Neural cell (in vitro differentiated cells): ENCODE data around the gene NTHL1.

Source experiments
- EP300 ChIP-seq: fragments of 450-650 bp; conservative IDR thresholded peaks from 2 replicates; pipeline ENCODE4 v1.6.1; 2014; ENCODE audit warnings: antibody characterized with exemption, mild to moderate bottlenecking, moderate library complexity; ENCODE audit not compliant: poor library complexity, severe bottlenecking
- EZH2 ChIP-seq: fragments of 200-600, 300-800 bp; shearing (Covaris generic), sonication (generic); IDR thresholded peaks from 2 replicates; pipeline ENCODE4 v1.6.1; 2014; ENCODE audit warnings: antibody characterized with exemption, low read length, borderline replicate concordance, mild to moderate bottlenecking; ENCODE audit not compliant: insufficient read depth, poor library complexity, severe bottlenecking
- MXI1 ChIP-seq: fragments of 450-650 bp; conservative IDR thresholded peaks from 2 replicates; pipeline ENCODE4 v1.6.1; 2014; ENCODE audit warnings: antibody characterized with exemption, mild to moderate bottlenecking; ENCODE audit not compliant: poor library complexity, severe bottlenecking
- POLR2AphosphoS5 ChIP-seq: IDR thresholded peaks from 2 replicates; pipeline ENCODE4 v1.6.1; 2012
- RAD21 ChIP-seq: fragments of 450-650 bp; conservative IDR thresholded peaks from 2 replicates; pipeline ENCODE4 v1.6.1; 2014; ENCODE audit warnings: antibody characterized with exemption, mild to moderate bottlenecking, moderate library complexity
- SMC3 ChIP-seq: fragments of 450-650 bp; conservative IDR thresholded peaks from 2 replicates; pipeline ENCODE4 v1.6.1; 2014; ENCODE audit warnings: antibody characterized with exemption, mild to moderate bottlenecking, moderate library complexity; ENCODE audit not compliant: poor library complexity
- TAF1 ChIP-seq: IDR thresholded peaks from 2 replicates; pipeline ENCODE4 v1.6.1; 2012; ENCODE audit warnings: low read depth
- TF ChIP-seq, protein P1 (sequence below): fragments of 450-650 bp; IDR thresholded peaks from 2 replicates; pipeline ENCODE4 v1.5.1; 2014; ENCODE audit warnings: antibody characterized with exemption, mild to moderate bottlenecking, moderate library complexity; ENCODE audit not compliant: poor library complexity, severe bottlenecking

DNA sequence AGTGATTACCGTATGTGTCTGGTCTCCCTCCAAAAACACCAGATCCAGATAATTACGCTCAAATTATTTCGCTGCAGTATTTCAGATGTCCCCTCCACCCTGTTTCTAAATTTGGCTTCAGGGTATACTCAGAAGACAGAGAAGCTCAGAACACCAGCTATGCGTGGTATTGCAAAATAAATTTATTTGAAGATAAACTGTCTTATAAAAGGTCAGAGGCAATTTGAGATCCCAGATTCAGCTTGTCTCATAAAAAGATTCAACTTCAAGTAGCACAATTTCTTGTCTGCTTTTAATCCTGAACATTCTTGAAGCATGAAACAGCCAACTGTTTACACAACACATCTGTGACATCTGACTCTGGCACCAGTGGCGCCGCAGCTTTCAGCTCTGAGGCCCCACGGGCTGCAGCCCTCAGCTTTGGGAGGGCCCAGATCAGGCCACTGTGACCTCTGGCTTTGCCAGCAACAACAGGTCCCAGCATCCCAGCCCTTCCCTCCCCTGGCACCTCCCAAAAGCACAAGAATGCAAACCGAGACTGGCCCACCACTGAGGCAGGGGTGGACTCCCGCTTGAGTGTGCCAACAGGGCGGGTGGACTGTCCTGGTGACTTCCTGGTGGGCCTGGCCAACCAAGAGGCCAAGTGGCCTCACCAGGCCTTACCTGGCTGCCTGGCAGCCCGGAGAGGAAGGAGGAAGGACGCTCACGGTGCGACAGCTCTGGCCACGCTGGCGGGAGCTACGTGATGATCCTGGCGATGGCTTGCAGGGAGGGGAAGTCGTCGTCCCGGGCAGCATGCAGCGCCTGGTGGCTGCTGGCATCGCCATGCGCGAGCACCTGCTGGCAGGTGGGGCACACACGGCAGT lies 49.9 kb downstream of the NTHL1 start:
- TF ChIP-seq POLR2AphosphoS5, result no peak
- TF ChIP-seq, protein P1, sequence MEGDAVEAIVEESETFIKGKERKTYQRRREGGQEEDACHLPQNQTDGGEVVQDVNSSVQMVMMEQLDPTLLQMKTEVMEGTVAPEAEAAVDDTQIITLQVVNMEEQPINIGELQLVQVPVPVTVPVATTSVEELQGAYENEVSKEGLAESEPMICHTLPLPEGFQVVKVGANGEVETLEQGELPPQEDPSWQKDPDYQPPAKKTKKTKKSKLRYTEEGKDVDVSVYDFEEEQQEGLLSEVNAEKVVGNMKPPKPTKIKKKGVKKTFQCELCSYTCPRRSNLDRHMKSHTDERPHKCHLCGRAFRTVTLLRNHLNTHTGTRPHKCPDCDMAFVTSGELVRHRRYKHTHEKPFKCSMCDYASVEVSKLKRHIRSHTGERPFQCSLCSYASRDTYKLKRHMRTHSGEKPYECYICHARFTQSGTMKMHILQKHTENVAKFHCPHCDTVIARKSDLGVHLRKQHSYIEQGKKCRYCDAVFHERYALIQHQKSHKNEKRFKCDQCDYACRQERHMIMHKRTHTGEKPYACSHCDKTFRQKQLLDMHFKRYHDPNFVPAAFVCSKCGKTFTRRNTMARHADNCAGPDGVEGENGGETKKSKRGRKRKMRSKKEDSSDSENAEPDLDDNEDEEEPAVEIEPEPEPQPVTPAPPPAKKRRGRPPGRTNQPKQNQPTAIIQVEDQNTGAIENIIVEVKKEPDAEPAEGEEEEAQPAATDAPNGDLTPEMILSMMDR, result no peak
- no peak for TF ChIP-seq EP300
- no peak for TF ChIP-seq RAD21
- no peak for TF ChIP-seq EZH2
- TF ChIP-seq MXI1, result no peak
- no peak for TF ChIP-seq SMC3
- no peak for TF ChIP-seq TAF1
